ENCODE measurements around the gene EFCAB12. TPM values are rescaled to one million over a fixed set of nuclear protein-coding genes. Genes with fewer than 3 reads are reported as not detected.
A peak's percentile ranks its signal among the peaks of the same experiment; 100 is the strongest.

Gene EFCAB12
- total RNA-seq, 2 donors from 2014 or later, result under 0.01 to 1.3 TPM

- TF ChIP-seq POLR2A (IDR thresholded peaks at IDR 0.05), result no peak
- TF ChIP-seq, protein P1, sequence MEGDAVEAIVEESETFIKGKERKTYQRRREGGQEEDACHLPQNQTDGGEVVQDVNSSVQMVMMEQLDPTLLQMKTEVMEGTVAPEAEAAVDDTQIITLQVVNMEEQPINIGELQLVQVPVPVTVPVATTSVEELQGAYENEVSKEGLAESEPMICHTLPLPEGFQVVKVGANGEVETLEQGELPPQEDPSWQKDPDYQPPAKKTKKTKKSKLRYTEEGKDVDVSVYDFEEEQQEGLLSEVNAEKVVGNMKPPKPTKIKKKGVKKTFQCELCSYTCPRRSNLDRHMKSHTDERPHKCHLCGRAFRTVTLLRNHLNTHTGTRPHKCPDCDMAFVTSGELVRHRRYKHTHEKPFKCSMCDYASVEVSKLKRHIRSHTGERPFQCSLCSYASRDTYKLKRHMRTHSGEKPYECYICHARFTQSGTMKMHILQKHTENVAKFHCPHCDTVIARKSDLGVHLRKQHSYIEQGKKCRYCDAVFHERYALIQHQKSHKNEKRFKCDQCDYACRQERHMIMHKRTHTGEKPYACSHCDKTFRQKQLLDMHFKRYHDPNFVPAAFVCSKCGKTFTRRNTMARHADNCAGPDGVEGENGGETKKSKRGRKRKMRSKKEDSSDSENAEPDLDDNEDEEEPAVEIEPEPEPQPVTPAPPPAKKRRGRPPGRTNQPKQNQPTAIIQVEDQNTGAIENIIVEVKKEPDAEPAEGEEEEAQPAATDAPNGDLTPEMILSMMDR (IDR thresholded peaks at IDR 0.05), result no peak
- Histone ChIP-seq H3K4me1 (peaks cover 12% of the 10 kb centered on the region), H3K4me3 (no peak overlapping the region), H3K36me3 (replicated peaks in 1 of 2; ENCODE audit: insufficient read depth in 1 of 2, low read depth in 2 of 2) (no peaks in the 10 kb centered on the region), H3K9me3 (no peaks in the 10 kb centered on the region), H3K27me3 (no peaks in the 10 kb centered on the region), H3K27ac (no peak overlapping the region)
- WGBS, 2 donors, result 92 to 97% methylated on average over 4 of the region's 4 CpGs
- intact Hi-C loops (cut with DNase I), result no loop called here
- ATAC-seq (no peak), DNase-seq (no peak)
These were observed 25.8 kb downstream of the EFCAB12 start for GRCh38 chr3:129402616-129403015.

DNA sequence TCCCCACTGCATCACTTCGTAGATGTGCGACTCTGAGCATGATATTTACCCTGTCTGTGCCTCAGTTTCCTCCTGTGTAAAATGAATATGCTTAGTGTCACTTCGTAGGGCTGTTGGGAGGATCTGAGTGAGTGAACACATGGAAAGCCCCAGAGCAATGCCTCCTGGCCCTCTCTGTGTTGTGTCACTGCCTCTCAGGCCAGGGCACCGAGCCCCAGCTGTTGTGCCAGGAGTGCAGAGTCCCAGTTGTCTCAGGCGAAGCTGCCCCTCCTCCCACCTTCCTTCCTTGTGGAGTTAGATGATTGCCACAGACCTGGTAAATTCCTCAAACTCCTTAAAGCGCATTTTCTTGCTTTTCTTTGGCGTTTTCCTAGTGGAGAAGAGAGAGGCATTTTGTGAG is 26.2 kb downstream of the EFCAB12 start:
- no peaks in the 10 kb centered on the region for H3K36me3 ChIP-seq (replicated peaks in 1 of 2; ENCODE audit: insufficient read depth in 1 of 2, low read depth in 2 of 2)
- WGBS, 2 donors, result 75 to 76% methylated on average over 7 of the region's 7 CpGs
- H3K4me3 ChIP-seq, result no peak overlapping the region
- DNase-seq (no peak), ATAC-seq (no peak)
- H3K4me1 ChIP-seq, result peaks cover 16% of the 10 kb centered on the region
- no peaks in the 10 kb centered on the region for H3K27me3 ChIP-seq
- no peak overlapping the region for H3K27ac ChIP-seq
- TF ChIP-seq POLR2A (IDR thresholded peaks at IDR 0.05), result no peak
- TF ChIP-seq, protein P1 (IDR thresholded peaks at IDR 0.05), result no peak
- no peaks in the 10 kb centered on the region for H3K9me3 ChIP-seq
- intact Hi-C loops (cut with DNase I), result no loop called here

- no peaks in the 10 kb centered on the region for H3K27me3 ChIP-seq
- ATAC-seq (peak; percentile 22), DNase-seq (peak in 1 of 4 donors; percentile 23)
- 41 to 44% methylated on average over 8 of the region's 8 CpGs for whole genome bisulfite sequencing, 2 donors
- H3K36me3 ChIP-seq (replicated peaks in 1 of 2; ENCODE audit: insufficient read depth in 1 of 2, low read depth in 2 of 2), result no peaks in the 10 kb centered on the region
- intact Hi-C loops (cut with DNase I), result no loop called here
- no peaks in the 10 kb centered on the region for H3K9me3 ChIP-seq
- H3K4me3 ChIP-seq, result peak overlapping the region in 1 of 2 donors; percentile 96
- H3K27ac ChIP-seq, result peak overlapping the region in 3 of 4 donors; percentile 76 to 95 (median 88)
- peaks cover 19% of the 10 kb centered on the region for H3K4me1 ChIP-seq
- peak; percentile 24 to 79 (median 68) for TF ChIP-seq POLR2A (IDR thresholded peaks at IDR 0.05)
- TF ChIP-seq, protein P1 (IDR thresholded peaks at IDR 0.05), result no peak
These were observed 28.5 kb downstream of the EFCAB12 start for GRCh38 chr3:129399895-129400357.

- peak; percentile 97 for ATAC-seq
- Histone ChIP-seq H3K36me3 (replicated peaks in 1 of 2; ENCODE audit: insufficient read depth in 1 of 2, low read depth in 2 of 2) (no peaks in the 10 kb centered on the region), H3K9me3 (no peaks in the 10 kb centered on the region), H3K4me1 (peaks cover 19% of the 10 kb centered on the region), H3K4me3 (peak overlapping the region; percentile 65 to 96), H3K27ac (peak overlapping the region; percentile 76 to 95 (median 86)), H3K27me3 (no peaks in the 10 kb centered on the region)
- DNase-seq, result peak; percentile 81 to 90 (median 87)
- intact Hi-C loops (cut with DNase I), result no loop called here
- WGBS, 2 donors, result 0% methylated on average over 23 to 25 of the region's 25 CpGs
- no peak for TF ChIP-seq POLR2A (IDR thresholded peaks at IDR 0.05)
- TF ChIP-seq, protein P1 (IDR thresholded peaks at IDR 0.05), result peak; percentile 61 to 94 (median 86)
These were observed 29.1 kb downstream of the EFCAB12 start for GRCh38 chr3:129399145-129399894.

Data from body of pancreas (tissue), 4 donors.